HT-29 (cell line): ENCODE data around the gene REC8. TPM values are rescaled to one million over a fixed set of nuclear protein-coding genes. Genes with fewer than 3 reads are reported as not detected.

Source experiments
- small RNA-seq: library from RNA; depleted of rRNA; stranded (forward); fragments of <200 nt; gene quantifications from one replicate; pipeline ENCODE3, GENCODE V24; 2014
- total RNA-seq: library from RNA; depleted of rRNA; stranded (reverse); fragments of >200 nt; shearing (Covaris generic); gene quantifications from 2 replicates; pipeline ENCODE4 v1.2.3, GENCODE V29; 2014; rRNA removed

REC8 gene
- total RNA-seq, 1 experiment from 2014 or later: 14.0 TPM

Small RNA genes within 50 kb of the gene (small RNA-seq; reads per million reads assigned to genes)
- gene AL136295.4 (not detected), gene CHMP4A (not detected), gene IPO4 (not detected), gene IRF9 (not detected), gene MDP1 (not detected), gene RNA5SP383 (26.2 reads per million, percentile 93 among the genes with 10 or more reads in this experiment)

Other genes starting within 250 kb of the REC8 start
- 40.0 and 47.4 TPM in 2 replicates for gene DHRS4, start 218.3 kb upstream of the REC8 start, total RNA-seq
- gene DHRS4L2, start 183.2 kb upstream of the REC8 start, total RNA-seq: 29.2 and 35.7 TPM in 2 replicates
- 1.1 TPM in 2 replicates for gene CARMIL3, start 120.1 kb upstream of the REC8 start, total RNA-seq
- not detected in 2 replicates for gene CPNE6, start 100.5 kb upstream of the REC8 start, total RNA-seq
- gene PCK2, start 77.8 kb upstream of the REC8 start, total RNA-seq: 30.5 and 36.1 TPM in 2 replicates
- 75.8 and 81.2 TPM in 2 replicates for gene DCAF11, start 57.3 kb upstream of the REC8 start, total RNA-seq
- 4.5 and 6.5 TPM in 2 replicates for gene NRL, start 57.1 kb upstream of the REC8 start, total RNA-seq
- gene FITM1, start 41.4 kb upstream of the REC8 start, total RNA-seq: 0.13 and 0.74 TPM in 2 replicates
- gene PSME1, start 35.9 kb upstream of the REC8 start, total RNA-seq: 164 and 172 TPM in 2 replicates
- gene EMC9, start 30.5 kb upstream of the REC8 start, total RNA-seq: 52.4 and 63.9 TPM in 2 replicates
- gene PSME2, start 25.5 kb upstream of the REC8 start, total RNA-seq: 175 and 210 TPM in 2 replicates
- gene RNF31, start 24.6 kb upstream of the REC8 start, total RNA-seq: 62.3 and 67.8 TPM in 2 replicates
- 49.6 and 69.8 TPM in 2 replicates for gene IRF9, start 10.8 kb upstream of the REC8 start, total RNA-seq
- gene IPO4, start 16.7 kb downstream of the REC8 start, total RNA-seq: 110 and 182 TPM in 2 replicates
- 41.4 and 44.4 TPM in 2 replicates for gene TM9SF1, start 23.4 kb downstream of the REC8 start, total RNA-seq
- gene TSSK4, start 33.6 kb downstream of the REC8 start, total RNA-seq: not detected in 2 replicates
- 18.8 and 26.4 TPM in 2 replicates for gene CHMP4A, start 41.4 kb downstream of the REC8 start, total RNA-seq
- gene MDP1, start 44.0 kb downstream of the REC8 start, total RNA-seq: 9.8 and 16.3 TPM in 2 replicates
- 104 and 143 TPM in 2 replicates for gene NEDD8, start 60.3 kb downstream of the REC8 start, total RNA-seq
- 37.3 and 40.6 TPM in 2 replicates for gene GMPR2, start 60.8 kb downstream of the REC8 start, total RNA-seq
- gene TINF2, start 70.5 kb downstream of the REC8 start, total RNA-seq: 29.1 and 35.9 TPM in 2 replicates
- gene TGM1, start 91.1 kb downstream of the REC8 start, total RNA-seq: 2.2 and 2.8 TPM in 2 replicates
- 32.1 and 34.4 TPM in 2 replicates for gene RABGGTA, start 99.5 kb downstream of the REC8 start, total RNA-seq
- 19.7 and 20.1 TPM in 2 replicates for gene DHRS1, start 127.7 kb downstream of the REC8 start, total RNA-seq
- gene NOP9, start 127.8 kb downstream of the REC8 start, total RNA-seq: 26.8 and 27.7 TPM in 2 replicates
- 0.31 and 2.3 TPM in 2 replicates for gene CIDEB, start 135.9 kb downstream of the REC8 start, total RNA-seq
- gene LTB4R2, start 138.1 kb downstream of the REC8 start, total RNA-seq: 13.3 and 16.5 TPM in 2 replicates
- gene LTB4R, start 139.4 kb downstream of the REC8 start, total RNA-seq: 9.8 and 10.6 TPM in 2 replicates
- 1.6 and 2.9 TPM in 2 replicates for gene ADCY4, start 163.0 kb downstream of the REC8 start, total RNA-seq
- gene RIPK3, start 167.9 kb downstream of the REC8 start, total RNA-seq: 20.7 and 24.9 TPM in 2 replicates
- gene NFATC4, start 196.1 kb downstream of the REC8 start, total RNA-seq: 2.9 and 4.3 TPM in 2 replicates
- 21.3 and 25.1 TPM in 2 replicates for gene NYNRIN, start 226.9 kb downstream of the REC8 start, total RNA-seq